HG03039 (cell line): ENCODE data around the gene RNF148.
"Not testable (repeated sequence)": the region's sequence is repeated elsewhere in the genome, so short reads cannot be mapped to it uniquely, and the experiment has no call there.

Source experiments
- ATAC-seq: cut with Tn5 transposase; IDR thresholded peaks from one replicate; pipeline ENCODE4 v1.9.1; 2021; ENCODE audit warnings: mild to moderate bottlenecking, moderate library complexity; ENCODE audit not compliant: unreplicated experiment

Gene RNF148

DNA sequence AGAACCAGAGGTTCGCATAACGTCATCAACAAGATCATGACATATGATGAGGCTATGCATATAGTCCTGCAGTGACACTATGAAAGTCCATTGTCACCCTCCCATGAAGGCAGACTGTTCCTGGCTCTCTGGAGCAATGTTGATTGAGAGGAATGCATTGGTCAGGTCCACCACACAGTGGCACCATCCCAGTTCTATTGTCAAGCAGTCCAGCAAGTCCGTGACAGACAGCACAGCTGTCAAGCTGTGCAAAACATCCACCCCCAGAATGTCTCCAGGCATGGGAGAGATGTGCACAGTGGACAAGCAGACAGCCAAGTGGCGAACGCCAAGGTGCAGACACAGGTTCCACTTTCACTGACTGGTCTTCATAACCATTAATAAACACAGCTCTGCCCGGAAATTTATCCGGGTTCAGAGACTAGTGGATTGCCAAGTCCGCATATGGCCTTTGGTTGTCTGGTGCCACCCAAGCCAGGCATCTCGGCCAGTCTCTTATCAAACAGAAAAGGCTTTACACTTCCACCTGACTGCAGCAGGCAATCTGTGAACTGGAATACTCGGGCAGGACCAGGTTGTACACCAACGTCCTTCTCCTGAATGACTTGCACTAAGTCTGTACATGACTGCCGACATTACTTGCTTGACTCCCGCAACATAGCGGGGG, 11.0 kb downstream of the RNF148 start:
- no peak for ATAC-seq

GRCh38 chr7:122689346-122690109, 13.2 kb downstream of the RNF148 start:
- ATAC-seq: no peak

DNA sequence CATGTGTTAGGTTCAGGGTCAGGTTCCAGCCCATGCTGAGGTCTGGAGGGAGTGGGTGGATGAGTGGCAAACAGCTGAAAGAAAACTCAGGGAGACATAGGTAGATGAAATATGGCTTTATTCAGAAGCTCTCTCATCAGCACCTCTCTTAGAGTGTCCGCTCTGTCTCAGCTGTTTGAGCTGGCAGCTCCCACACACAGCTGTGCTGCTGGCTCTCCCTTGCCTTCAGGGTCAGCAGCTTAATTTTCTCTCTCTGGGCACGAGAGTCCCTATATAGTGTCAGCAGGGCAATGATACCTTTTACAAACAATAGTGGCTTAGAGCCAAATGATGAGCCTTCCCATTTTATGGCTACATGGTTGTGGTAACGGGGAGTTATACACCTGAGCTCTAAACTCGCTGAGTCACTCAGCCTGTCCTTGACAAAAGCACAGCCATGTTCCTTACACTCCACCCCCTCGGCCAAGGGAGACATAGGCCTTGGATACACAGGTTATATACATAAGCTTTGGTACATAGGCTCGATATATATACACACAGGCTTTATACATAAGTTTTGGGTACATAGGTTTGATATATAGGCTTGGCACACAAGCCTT, 14.2 kb downstream of the RNF148 start:
- no peak for ATAC-seq

DNA sequence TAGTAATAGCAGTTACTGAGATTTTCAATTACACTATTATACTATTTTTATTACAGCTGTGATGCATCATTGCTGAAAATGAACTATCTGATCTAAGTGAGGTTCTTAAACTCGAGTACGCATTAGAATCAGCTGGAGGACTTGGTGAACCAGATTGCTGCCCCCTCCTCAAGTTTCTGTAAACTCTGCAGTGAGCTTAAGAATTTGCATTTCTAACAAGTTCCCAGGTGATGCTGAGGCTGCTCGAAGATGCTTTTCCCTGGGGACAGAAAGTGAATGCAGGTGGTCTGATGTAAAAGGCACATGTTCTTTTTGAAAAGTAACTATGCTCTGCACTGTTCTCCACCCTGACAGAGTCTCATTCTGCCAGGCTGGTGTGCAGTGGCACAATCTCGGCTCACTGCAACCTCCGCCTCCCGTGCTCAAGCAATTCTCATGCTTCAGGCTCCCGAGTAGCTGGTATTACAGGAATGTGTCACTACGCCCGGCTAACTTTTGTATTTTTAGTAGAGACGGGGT, 16.3 kb downstream of the RNF148 start:
- no peak for ATAC-seq

DNA sequence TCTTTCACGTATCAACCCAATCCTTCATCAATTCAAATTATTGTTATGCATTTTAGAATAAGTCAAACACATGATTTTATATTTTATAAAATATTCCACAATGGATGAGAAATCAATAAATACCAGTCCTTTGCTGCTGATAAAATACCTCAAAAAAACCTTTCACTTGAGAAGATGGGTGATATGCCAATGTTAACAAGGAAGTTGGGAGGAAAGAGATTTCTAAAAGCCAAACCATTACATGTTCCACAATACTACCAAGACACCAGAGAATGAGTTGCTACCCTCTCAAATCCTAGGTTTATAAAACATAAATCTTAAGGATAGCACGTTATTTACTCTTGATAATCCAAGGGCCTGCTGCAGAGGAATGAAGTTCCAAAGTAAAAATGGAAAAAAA, 18.2 kb downstream of the RNF148 start:
- no peak for ATAC-seq

DNA sequence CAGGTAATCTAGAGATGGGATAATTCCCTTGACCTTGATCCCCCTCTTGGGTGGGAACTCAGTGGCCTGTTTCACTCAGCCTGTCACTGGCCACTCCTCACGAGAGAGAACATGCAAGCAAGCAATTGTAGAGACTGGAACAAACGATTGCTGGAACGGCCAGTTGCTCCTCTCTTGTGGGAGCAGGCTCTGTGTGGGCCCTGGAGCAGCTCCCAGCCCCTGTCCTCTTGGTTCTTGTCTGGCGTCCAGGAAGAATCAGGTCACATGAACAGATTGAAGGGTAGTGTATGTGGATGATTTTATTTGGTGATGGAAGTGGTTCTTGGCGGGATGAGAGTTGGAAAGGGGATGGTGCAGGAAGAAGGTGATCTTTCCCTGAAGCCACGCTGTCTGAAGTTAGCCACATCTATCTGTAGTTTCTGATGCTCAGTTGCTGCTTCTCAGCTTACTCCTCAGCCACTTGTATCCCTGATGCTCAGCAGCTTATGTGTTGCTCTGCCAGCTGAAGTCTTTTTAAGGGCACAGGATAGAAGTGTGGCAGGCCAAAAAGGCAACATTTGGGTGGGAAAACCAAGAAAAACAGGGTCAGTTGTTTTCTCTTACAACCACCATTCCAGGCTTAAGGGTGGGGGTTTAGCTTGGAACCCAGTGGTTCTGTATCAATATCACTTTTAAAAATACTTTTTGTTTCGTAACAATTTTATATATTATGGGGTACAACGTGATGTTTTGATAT, 19.7 kb downstream of the RNF148 start:
- no peak for ATAC-seq

GRCh38 chr7:122681186-122681585, 21.5 kb downstream of the RNF148 start:
- ATAC-seq: not testable (repeated sequence)

DNA sequence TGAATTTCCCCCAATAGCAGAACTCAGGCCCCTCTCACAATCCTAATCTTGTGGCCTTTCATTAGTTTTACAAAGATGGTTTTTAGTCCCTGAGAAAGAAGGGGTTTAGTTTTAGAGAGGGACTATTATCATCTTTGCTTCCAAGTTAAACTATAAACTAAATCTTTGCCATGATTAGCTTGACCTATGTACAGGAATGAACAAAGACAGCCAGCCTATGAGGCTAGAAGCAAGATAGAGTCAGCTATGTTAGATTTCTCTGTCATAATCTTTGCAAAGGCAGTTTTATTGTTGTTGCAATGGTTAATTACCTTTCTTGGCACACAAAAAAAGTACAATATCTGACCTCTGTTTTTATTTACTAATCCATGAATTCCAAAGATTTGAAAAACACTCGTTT, 22.9 kb downstream of the RNF148 start:
- ATAC-seq: no peak

- ATAC-seq: not testable (repeated sequence)
These were observed 23.4 kb downstream of the RNF148 start for GRCh38 chr7:122679269-122679709.

DNA sequence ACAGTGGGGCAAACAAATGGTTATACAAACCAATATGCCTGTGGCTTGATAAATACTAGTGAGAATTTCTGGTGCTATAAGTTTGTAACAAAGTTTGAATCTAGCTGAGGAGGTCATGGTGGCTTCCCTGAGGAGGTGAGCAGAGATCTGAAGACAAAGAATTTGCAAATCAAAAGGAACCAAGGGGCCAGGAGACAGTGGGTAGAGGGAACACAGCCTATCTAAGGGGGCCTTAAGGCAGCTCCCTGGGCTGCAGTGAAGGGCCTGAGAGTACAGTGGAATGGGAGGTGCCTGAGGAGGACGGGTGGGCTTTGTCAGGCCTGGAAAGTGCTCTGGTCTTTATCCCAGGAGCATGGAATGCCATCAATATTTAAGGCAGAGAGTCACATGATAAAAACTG, 25.6 kb downstream of the RNF148 start:
- ATAC-seq: no peak

GRCh38 chr7:122676466-122676865, 26.3 kb downstream of the RNF148 start:
- ATAC-seq: no peak

- ATAC-seq: no peak
These were observed 27.1 kb downstream of the RNF148 start for GRCh38 chr7:122675621-122676020.

DNA sequence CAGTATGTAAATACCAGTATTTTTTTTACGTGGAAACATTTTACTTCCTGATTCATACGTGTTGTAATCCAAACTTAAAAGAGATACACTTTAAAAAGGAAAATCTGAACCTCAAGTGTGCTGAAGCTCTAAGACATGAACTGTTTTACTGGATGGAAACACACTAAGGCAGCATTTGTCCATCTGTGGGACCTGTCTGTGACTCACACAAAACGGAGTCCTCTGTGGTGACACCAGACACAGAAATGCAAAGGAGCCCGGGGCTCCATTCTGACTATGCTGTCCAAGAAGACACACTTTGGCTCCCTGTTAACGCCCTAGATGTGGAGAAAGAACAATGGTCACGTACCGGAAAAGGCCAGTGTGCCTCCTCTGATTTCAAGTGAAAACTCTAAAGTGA, 27.7 kb downstream of the RNF148 start:
- ATAC-seq: no peak

GRCh38 chr7:122674502-122674901, 28.2 kb downstream of the RNF148 start:
- no peak for ATAC-seq

DNA sequence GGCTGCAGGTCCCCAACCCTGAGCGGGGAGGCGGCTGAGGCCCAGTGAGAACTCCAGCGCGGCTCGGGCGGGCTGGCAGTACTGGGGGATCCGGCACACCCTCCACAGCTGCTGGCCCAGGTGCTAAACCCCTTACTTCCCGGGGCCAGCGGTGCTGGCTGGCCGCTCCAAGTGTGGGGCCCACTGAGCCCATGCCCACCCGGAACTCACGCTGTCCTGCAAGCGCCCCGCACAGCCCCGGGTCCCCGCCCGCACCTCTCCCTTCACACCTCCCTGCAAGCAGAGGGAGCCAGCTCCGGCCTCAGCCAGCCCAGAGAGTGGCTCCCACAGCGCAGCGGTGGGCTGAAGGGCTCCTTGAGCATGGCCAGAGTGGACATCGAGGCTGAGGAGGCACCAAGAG, 28.8 kb downstream of the RNF148 start:
- no peak for ATAC-seq

- ATAC-seq: no peak
These were observed 30.2 kb downstream of the RNF148 start for GRCh38 chr7:122672536-122672935.

GRCh38 chr7:122663733-122664132, 39.0 kb downstream of the RNF148 start:
- ATAC-seq: no peak

DNA sequence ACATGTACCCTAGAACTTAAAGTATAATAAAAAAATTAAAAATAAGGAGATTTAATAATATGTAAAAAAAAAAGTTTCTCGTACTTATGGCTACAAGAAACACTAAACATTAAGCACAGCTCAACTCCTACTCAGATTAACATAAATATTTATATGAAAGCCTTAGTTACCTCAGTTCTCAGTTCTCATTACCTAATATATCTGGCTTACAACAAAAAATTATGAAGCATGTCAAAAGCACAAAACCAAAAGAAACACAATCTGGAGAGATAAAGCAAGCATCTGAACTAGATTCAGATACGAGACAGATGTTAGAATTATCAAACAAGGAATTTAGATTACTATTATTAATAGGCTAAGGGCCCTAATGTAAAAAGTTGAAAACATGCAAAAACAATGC, 43.9 kb downstream of the RNF148 start:
- ATAC-seq: no peak

- ATAC-seq: no peak
These were observed 49.0 kb downstream of the RNF148 start for GRCh38 chr7:122653685-122654084.

DNA sequence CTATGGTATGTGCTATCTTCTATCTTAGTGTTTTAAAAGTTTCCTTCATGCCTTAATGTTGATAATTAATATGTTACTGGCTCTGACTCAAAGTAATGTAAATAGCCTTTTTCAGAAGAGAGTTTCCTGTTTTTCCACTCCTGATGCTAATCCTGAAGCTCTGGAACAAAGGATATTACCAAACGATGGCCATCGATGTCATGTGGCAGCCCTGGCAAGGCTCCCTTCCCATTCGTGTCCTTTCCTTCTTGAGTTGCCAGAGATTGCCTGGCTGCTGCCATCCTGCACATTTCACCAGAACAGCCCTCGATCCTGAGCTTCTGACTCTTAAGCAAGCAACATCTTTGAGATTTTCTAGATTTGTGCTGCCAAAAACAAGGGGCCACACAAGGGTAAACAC, 49.8 kb downstream of the RNF148 start:
- no peak for ATAC-seq
